Measurements from ENCODE around the gene TECPR2. TPM values are rescaled to one million over a fixed set of nuclear protein-coding genes. Genes with fewer than 3 reads are reported as not detected.

Gene TECPR2
- total and polyA plus RNA-seq, 2 donors from 2014 or later = 6.0 to 30.2 TPM

- no peak for FAIRE-seq
- TF ChIP-seq CTCF (IDR thresholded peaks at IDR 0.05; ENCODE audit: borderline replicate concordance, extremely low read depth, insufficient read depth) = no peak
- peak overlapping the region; percentile 2 to 64 (median 29) for H3K9ac ChIP-seq (ENCODE audit: low read length in 3 of 3)
- intact Hi-C loops (cut with DNase I) = no loop called here
- H3K27ac ChIP-seq (ENCODE audit: low read depth in 2 of 2, low read length in 2 of 2) = peak overlapping the region; percentile 74 to 75
- H3K4me1 ChIP-seq (ENCODE audit: control insufficient read depth in 2 of 3, insufficient read depth in 2 of 3, low read depth in 1 of 3, low read length in 3 of 3) = peaks cover 0 to 20% (median 19%) of the 10 kb centered on the region in 3 donors
- no peaks in the 10 kb centered on the region for H3K9me3 ChIP-seq (ENCODE audit: control insufficient read depth in 2 of 3, insufficient read depth in 1 of 3, low read length in 3 of 3)
- H3K27me3 ChIP-seq (ENCODE audit: control insufficient read depth, insufficient read depth, low read length) = no peaks in the 10 kb centered on the region
- DNase-seq = peak in 2 of 5 donors; percentile 30 to 45
- H3K36me3 ChIP-seq (ENCODE audit: control insufficient read depth in 2 of 3, insufficient read depth in 3 of 3, low read length in 3 of 3) = no peaks in the 10 kb centered on the region
- H3K4me3 ChIP-seq (ENCODE audit: low read length in 3 of 3) = peak overlapping the region; percentile 14 to 84 (median 66)
Measured at GRCh38 chr14:102317564-102318248, 45.0 kb upstream of the TECPR2 start.

- DNase-seq (peak in 2 of 5 donors; percentile 9 to 67), FAIRE-seq (no peak)
- H3K4me1 ChIP-seq (ENCODE audit: control insufficient read depth in 2 of 3, insufficient read depth in 2 of 3, low read depth in 1 of 3, low read length in 3 of 3) = peaks cover 0 to 20% (median 19%) of the 10 kb centered on the region in 3 donors
- no peak for TF ChIP-seq CTCF (IDR thresholded peaks at IDR 0.05; ENCODE audit: borderline replicate concordance, extremely low read depth, insufficient read depth)
- no peaks in the 10 kb centered on the region for H3K36me3 ChIP-seq (ENCODE audit: control insufficient read depth in 2 of 3, insufficient read depth in 3 of 3, low read length in 3 of 3)
- H3K9ac ChIP-seq (ENCODE audit: low read length in 3 of 3) = peak overlapping the region; percentile 85 to 98 (median 93)
- no peaks in the 10 kb centered on the region for H3K27me3 ChIP-seq (ENCODE audit: control insufficient read depth, insufficient read depth, low read length)
- peak overlapping the region; percentile 77 to 90 (median 87) for H3K4me3 ChIP-seq (ENCODE audit: low read length in 3 of 3)
- H3K27ac ChIP-seq (ENCODE audit: low read depth in 2 of 2, low read length in 2 of 2) = peak overlapping the region; percentile 89 to 96
- H3K9me3 ChIP-seq (ENCODE audit: control insufficient read depth in 2 of 3, insufficient read depth in 1 of 3, low read length in 3 of 3) = no peaks in the 10 kb centered on the region
- intact Hi-C loops (cut with DNase I) = no loop called here
Measured at GRCh38 chr14:102318781-102319276, 43.9 kb upstream of the TECPR2 start.

GRCh38 chr14:102319351-102320032, 43.2 kb upstream of the TECPR2 start, which contains the start of gene ZNF839:
Gene ZNF839 (plus strand): TSS chr14:102319746. CDS start chr14:102319766, 20 bp downstream.
- Histone ChIP-seq H3K4me1 (ENCODE audit: control insufficient read depth in 2 of 3, insufficient read depth in 2 of 3, low read depth in 1 of 3, low read length in 3 of 3) (peaks cover 0 to 19% (median 18%) of the 10 kb centered on the region in 3 donors), H3K27ac (ENCODE audit: low read depth in 2 of 2, low read length in 2 of 2) (peak within 1 kb of the TSS; percentile 89 to 96), H3K4me3 (ENCODE audit: low read length in 3 of 3) (peak within 1 kb of the TSS; percentile 77 to 90 (median 87)), H3K9me3 (ENCODE audit: control insufficient read depth in 2 of 3, insufficient read depth in 1 of 3, low read length in 3 of 3) (no peaks in the 10 kb centered on the region), H3K36me3 (ENCODE audit: control insufficient read depth in 2 of 3, insufficient read depth in 3 of 3, low read length in 3 of 3) (no peaks in the 10 kb centered on the region), H3K27me3 (ENCODE audit: control insufficient read depth, insufficient read depth, low read length) (no peaks in the 10 kb centered on the region), H3K9ac (ENCODE audit: low read length in 3 of 3) (peak within 1 kb of the TSS; percentile 85 to 98 (median 93))
- DNase-seq (peak; percentile 93 to 97 (median 95)), FAIRE-seq (no peak)
- intact Hi-C loops (cut with DNase I) = no loop called here
- TF ChIP-seq CTCF (IDR thresholded peaks at IDR 0.05; ENCODE audit: borderline replicate concordance, extremely low read depth, insufficient read depth) = no peak
